Measurements from ENCODE around the gene RNF19B.

The RNF19B gene

GRCh38 chr1:32894019-32894600 lies 70.5 kb downstream of the RNF19B start:
- Histone ChIP-seq H4K20me1 (ENCODE audit: insufficient read depth, low read length) (no peaks in the 10 kb centered on the region; the same call in 1 of the 2 replicates), H3K27ac (ENCODE audit: low read length) (no peak overlapping the region), H3K4me2 (ENCODE audit: insufficient read depth, low read length) (no peak overlapping the region), H3K27me3 (ENCODE audit: insufficient read depth, low read length, poor library complexity) (no peaks in the 10 kb centered on the region), H3K79me2 (ENCODE audit: insufficient read depth, low read length) (no peaks in the 10 kb centered on the region), H3K9me3 (ENCODE audit: insufficient read depth, low read length, severe bottlenecking) (no peaks in the 10 kb centered on the region), H3K4me1 (ENCODE audit: insufficient read depth, low read length) (no peaks in the 10 kb centered on the region), H2AFZ (ENCODE audit: low read depth, low read length) (no peak overlapping the region), H3K9ac (ENCODE audit: low read depth, low read length) (no peak overlapping the region), H3K4me3 (ENCODE audit: low read depth in 1 of 2, low read length in 2 of 2) (no peak overlapping the region), H3K36me3 (ENCODE audit: insufficient read depth, low read length) (no peaks in the 10 kb centered on the region)
- ATAC-seq (ENCODE audit: insufficient read depth, low read depth) (no peak), DNase-seq (no peak)
- TF ChIP-seq CTCF (IDR thresholded peaks at IDR 0.05; ENCODE audit: borderline replicate concordance, extremely low read depth, low read length, poor library complexity, severe bottlenecking) = no peak
- no peak for TF ChIP-seq EZH2 (IDR thresholded peaks at IDR 0.05; ENCODE audit: borderline replicate concordance, low read depth, low read length, severe bottlenecking)

GRCh38 chr1:32893198-32894018 lies 71.2 kb downstream of the RNF19B start:
- H3K36me3 ChIP-seq (ENCODE audit: insufficient read depth, low read length) = no peaks in the 10 kb centered on the region
- no peaks in the 10 kb centered on the region for H3K4me1 ChIP-seq (ENCODE audit: insufficient read depth, low read length)
- no peak for ATAC-seq (ENCODE audit: insufficient read depth, low read depth)
- no peak for TF ChIP-seq CTCF (IDR thresholded peaks at IDR 0.05; ENCODE audit: borderline replicate concordance, extremely low read depth, low read length, poor library complexity, severe bottlenecking)
- TF ChIP-seq EZH2 (IDR thresholded peaks at IDR 0.05; ENCODE audit: borderline replicate concordance, low read depth, low read length, severe bottlenecking) = no peak
- no peak overlapping the region for H3K4me3 ChIP-seq (ENCODE audit: low read depth in 1 of 2, low read length in 2 of 2)
- no peak overlapping the region for H2AFZ ChIP-seq (ENCODE audit: low read depth, low read length)
- H3K27ac ChIP-seq (ENCODE audit: low read length) = no peak overlapping the region
- no peak overlapping the region for H3K4me2 ChIP-seq (ENCODE audit: insufficient read depth, low read length)
- no peaks in the 10 kb centered on the region for H3K79me2 ChIP-seq (ENCODE audit: insufficient read depth, low read length)
- no peaks in the 10 kb centered on the region; the same call in none of the 2 replicates for H4K20me1 ChIP-seq (ENCODE audit: insufficient read depth, low read length)
- no peaks in the 10 kb centered on the region for H3K9me3 ChIP-seq (ENCODE audit: insufficient read depth, low read length, severe bottlenecking)
- DNase-seq = no peak
- no peaks in the 10 kb centered on the region for H3K27me3 ChIP-seq (ENCODE audit: insufficient read depth, low read length, poor library complexity)
- no peak overlapping the region for H3K9ac ChIP-seq (ENCODE audit: low read depth, low read length)

GRCh38 chr1:32892368-32893197 lies 72.0 kb downstream of the RNF19B start:
- Histone ChIP-seq H3K79me2 (ENCODE audit: insufficient read depth, low read length) (no peaks in the 10 kb centered on the region), H3K4me1 (ENCODE audit: insufficient read depth, low read length) (no peaks in the 10 kb centered on the region), H3K27me3 (ENCODE audit: insufficient read depth, low read length, poor library complexity) (no peaks in the 10 kb centered on the region), H3K36me3 (ENCODE audit: insufficient read depth, low read length) (no peaks in the 10 kb centered on the region), H3K4me3 (ENCODE audit: low read depth in 1 of 2, low read length in 2 of 2) (no peak overlapping the region), H2AFZ (ENCODE audit: low read depth, low read length) (no peak overlapping the region), H3K9ac (ENCODE audit: low read depth, low read length) (no peak overlapping the region), H3K9me3 (ENCODE audit: insufficient read depth, low read length, severe bottlenecking) (no peaks in the 10 kb centered on the region), H4K20me1 (ENCODE audit: insufficient read depth, low read length) (no peaks in the 10 kb centered on the region; the same call in none of the 2 replicates), H3K27ac (ENCODE audit: low read length) (no peak overlapping the region), H3K4me2 (ENCODE audit: insufficient read depth, low read length) (no peak overlapping the region)
- ATAC-seq (ENCODE audit: insufficient read depth, low read depth) (no peak), DNase-seq (no peak)
- TF ChIP-seq CTCF (IDR thresholded peaks at IDR 0.05; ENCODE audit: borderline replicate concordance, extremely low read depth, low read length, poor library complexity, severe bottlenecking) = no peak
- no peak for TF ChIP-seq EZH2 (IDR thresholded peaks at IDR 0.05; ENCODE audit: borderline replicate concordance, low read depth, low read length, severe bottlenecking)
